Measurements from ENCODE around the gene CYP26B1. TPM values are rescaled to one million over a fixed set of nuclear protein-coding genes. Genes with fewer than 3 reads are reported as not detected.

Gene CYP26B1
- total and polyA plus RNA-seq, 9 of the 15 experiments (the other 6 are each of a cell fraction or from before 2014, with no cell fraction given), result 0.01 to 0.13 (median 0.04) TPM; not detected in 6

GRCh38 chr2:72124376-72124775 is 23.3 kb downstream of the CYP26B1 start:
- Histone ChIP-seq H3K36me3 (ENCODE audit: control insufficient read depth, insufficient read depth, low read length) (no peaks in the 10 kb centered on the region), H3K27me3 (ENCODE audit: control insufficient read depth in 2 of 2, insufficient read depth in 2 of 2, low read length in 2 of 2) (peaks cover 6 to 30% of the 10 kb centered on the region in 2 experiments; a peak in 4 of 5 replicates), H3K9me3 (replicated peaks; ENCODE audit: control insufficient read depth, insufficient read depth, low read depth, low read length) (no peaks in the 10 kb centered on the region), H3K79me2 (ENCODE audit: control insufficient read depth, insufficient read depth, low read length) (no peaks in the 10 kb centered on the region), H2AFZ (ENCODE audit: low read depth, low read length) (no peak overlapping the region), H3K4me1 (replicated peaks in 1 of 2; ENCODE audit: control insufficient read depth in 2 of 2, insufficient read depth in 2 of 2, low read length in 2 of 2) (no peaks in the 10 kb centered on the region), H3K27ac (ENCODE audit: extremely low read depth, low read depth, low read length) (no peak overlapping the region), H3K9ac (ENCODE audit: insufficient read depth in 1 of 2, low read depth in 2 of 2, low read length in 2 of 2) (no peak overlapping the region), H3K4me2 (ENCODE audit: insufficient read depth, low read length) (no peak overlapping the region), H4K20me1 (replicated peaks; ENCODE audit: control insufficient read depth, insufficient read depth, low read length) (0 out of 2 replicates have a peak, but pooled peaks cover 4% of the 10 kb centered on the region), H3K9me1 (ENCODE audit: control insufficient read depth, insufficient read depth, low read length) (no peaks in the 10 kb centered on the region), H3K4me3 (no peak overlapping the region)
- TF ChIP-seq SIN3A (IDR thresholded peaks at IDR 0.05; ENCODE audit: borderline replicate concordance in 2 of 2, control insufficient read depth in 1 of 2, low read depth in 2 of 2, low read length in 2 of 2) (no peak), ZNF444 (CRISPR knock-in tag; IDR thresholded peaks at IDR 0.05) (no peak), ZNF41 (CRISPR knock-in tag; conservative IDR thresholded peaks at IDR 0.05) (no peak), MECOM (CRISPR knock-in tag; IDR thresholded peaks at IDR 0.05) (no peak), DACH1 (IDR thresholded peaks at IDR 0.05; ENCODE audit: partially characterized antibody) (no peak), ATF7 (IDR thresholded peaks at IDR 0.05) (no peak), FOS (IDR thresholded peaks at IDR 0.05; ENCODE audit: extremely low read depth, insufficient read length) (no peak), WHSC1 (IDR thresholded peaks at IDR 0.05; ENCODE audit: low read length) (no peak), ZNF75A (CRISPR knock-in tag; IDR thresholded peaks at IDR 0.05) (no peak), POLR2H (tag; IDR thresholded peaks at IDR 0.05; ENCODE audit: low read depth) (no peak), E2F3 (CRISPR knock-in tag; IDR thresholded peaks at IDR 0.05) (no peak), SRSF3 (IDR thresholded peaks at IDR 0.05; ENCODE audit: insufficient read depth, low read length) (no peak), NFE2 (IDR thresholded peaks at IDR 0.05; ENCODE audit: low read depth) (no peak)
- DNase-seq (ENCODE audit: extremely low read depth in 1 of 4, low spot score in 3 of 4) (no peak), ATAC-seq (no peak), FAIRE-seq (no peak)
- intact Hi-C loops (cut with micrococcal nuclease), result no loop called here
- 0% methylated on average over 4 of the region's 4 CpGs for WGBS (ENCODE audit: insufficient coverage, low coverage, missing lambda C conversion rate)
- in situ Hi-C loops (cut with MboI), result no loop called here
- BruUV-seq (replicated peaks), result no TSS peak
- ChIA-PET POLR2A (no interaction called here), CTCF (ENCODE audit: low intra/inter-chr PET ratio) (no interaction called here)
